OCI-M2 (cell line): ENCODE measurements around the gene FTO.
"Not testable (repeated sequence)": the region's sequence is repeated elsewhere in the genome, so short reads cannot be mapped to it uniquely, and the experiment has no call there.

Experiments used
- DNase-seq: peaks from one replicate; lab custom pipeline; 2025; ENCODE audit not compliant: unreplicated experiment; lab: John Stamatoyannopoulos, UW

FTO gene

DNA sequence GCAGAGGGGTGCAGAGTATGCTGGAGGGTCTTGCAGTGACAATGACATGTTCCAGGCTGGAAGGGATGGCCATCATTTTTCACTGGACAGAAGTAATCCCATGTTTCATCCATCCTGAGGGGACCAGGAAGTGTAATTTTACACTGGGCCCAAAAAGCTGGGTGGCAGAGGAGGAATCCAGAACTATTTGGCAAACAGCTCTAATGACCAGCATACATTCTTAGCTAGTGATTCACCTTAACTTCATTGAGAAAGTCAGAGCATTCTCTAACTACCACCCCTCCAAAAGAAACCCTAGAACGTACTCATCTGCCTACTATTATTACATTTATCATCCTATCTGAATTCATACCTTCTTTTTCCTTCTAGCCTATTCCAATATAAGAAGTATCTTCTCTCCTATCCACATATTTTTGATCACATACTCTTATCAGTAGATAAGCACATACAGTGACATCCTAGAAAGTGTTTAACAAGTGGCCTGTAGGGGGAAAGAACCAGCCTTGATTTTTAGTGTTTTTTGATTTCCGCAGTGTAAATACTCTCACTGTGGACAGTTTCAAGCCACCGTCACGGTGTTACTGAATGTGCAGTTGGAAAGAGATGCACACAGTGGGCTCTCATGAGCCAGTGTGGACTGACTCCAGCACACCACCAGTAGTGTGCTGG lies 118.1 kb downstream of the FTO start:
- no peak for DNase-seq

- DNase-seq = no peak
Measured at GRCh38 chr16:53822936-53823529, 119.1 kb downstream of the FTO start.

DNA sequence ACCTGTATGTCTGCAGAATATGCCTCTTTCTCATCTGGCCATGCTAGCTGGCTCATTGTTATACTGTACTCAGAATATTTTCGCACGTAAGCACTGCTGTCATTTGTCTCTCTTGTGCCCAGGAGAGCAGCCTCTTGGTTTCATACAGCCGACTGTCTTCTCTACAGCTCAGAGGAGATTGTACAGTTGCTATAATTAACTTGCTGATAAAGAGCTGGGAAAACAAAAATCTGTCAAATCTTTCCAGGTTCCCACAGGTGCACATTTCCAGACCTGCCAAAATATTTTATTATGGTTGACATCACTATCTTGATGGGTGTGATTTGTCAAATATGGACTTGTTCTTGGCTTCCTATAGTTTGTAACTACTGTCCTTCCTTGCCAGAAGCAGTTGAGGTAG lies 122.7 kb downstream of the FTO start:
- no peak for DNase-seq

DNA sequence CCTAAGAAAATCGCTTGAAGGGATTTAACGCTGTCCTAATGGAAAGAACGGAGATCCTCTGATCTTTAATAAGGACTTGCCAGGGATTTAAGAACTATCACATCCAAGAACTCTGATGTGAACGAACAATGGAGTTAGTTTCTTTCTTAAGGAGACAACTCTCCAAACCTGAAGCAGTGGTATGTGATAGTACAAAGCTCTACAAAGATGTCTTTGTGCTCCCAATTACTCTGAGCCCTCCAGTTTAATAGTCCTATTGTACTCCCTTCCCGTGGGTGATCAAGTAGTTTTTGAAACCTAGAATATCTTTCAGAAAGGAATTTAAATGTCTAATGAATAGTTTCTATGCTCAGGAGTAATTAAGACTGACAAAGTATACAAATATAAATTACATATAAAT lies 123.8 kb downstream of the FTO start:
- DNase-seq = no peak

DNA sequence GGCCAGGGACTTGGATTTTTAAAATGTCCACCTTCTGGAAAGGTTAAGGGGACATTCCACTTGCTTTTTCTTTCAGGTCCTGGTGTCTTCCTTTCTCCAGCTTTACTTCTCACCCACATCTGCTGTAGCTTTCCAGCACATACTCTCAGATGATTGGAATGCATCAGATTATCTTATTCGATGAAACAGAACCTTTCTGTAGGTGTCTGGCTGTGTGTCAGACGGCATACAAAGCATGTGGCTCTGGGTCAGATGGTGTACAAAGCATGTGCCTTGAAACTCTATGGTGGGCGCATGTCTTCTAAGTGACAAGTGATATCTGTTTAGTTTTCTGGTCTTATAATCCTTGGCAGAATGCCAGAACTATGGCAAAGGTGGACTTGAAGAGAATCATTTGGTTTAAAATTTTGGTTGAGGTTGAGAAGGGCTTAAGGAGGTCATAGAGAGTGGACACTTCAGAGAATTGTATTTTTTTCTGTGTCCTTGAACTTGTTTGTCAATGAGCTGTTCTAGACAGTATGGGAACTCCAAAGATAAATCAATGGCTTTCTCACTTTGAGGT lies 125.3 kb downstream of the FTO start:
- DNase-seq = no peak

DNA sequence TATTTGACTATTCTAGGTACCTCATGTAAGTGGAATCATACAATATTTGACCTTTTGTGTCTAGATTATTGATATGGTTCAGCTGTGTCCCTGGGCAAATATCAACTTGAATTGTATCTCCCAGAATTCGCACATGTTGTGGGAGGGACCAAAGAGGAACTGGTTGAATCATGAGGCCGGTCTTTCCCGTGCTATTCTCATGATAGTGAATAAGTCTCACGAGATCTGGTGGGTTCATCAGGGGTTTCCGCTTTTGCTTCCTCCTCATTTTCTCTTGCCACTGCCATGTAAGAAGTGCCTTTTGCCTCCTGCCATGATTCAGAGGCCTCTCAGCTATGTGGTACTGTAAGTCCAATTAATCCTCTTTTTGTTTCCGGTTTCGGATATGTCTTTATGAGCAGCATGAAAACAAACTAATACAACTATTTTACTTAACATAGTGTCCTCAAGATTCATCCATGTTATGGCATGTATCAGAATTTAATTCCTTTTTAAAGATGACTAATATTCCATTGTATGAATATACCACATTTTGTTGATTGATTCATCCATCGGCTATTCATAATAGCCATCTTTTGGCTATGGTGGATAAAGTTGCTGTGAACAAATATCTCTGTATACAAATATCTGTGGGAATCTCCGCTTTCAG lies 129.1 kb downstream of the FTO start:
- DNase-seq = no peak

DNA sequence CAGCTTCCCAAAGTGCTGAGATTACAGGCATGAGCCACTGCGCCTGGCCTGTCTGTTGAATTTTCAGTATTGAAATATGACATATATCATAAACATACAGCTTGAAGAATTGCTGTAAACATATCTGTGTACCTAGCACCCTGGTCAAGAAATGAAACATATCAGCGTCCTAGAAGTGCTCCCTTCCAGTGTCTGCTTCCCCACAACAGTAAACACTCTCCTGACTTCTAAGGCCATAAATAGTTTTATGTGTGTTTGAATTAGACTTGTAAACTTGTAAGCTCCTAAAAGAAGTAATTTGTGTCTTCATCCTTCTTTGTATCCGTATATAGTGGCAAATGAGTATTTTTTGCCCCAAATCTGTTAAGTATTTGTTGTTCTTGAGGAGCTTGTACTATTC lies 132.2 kb downstream of the FTO start:
- DNase-seq = no peak

- no peak for DNase-seq
Measured at GRCh38 chr16:53836680-53837079, 132.7 kb downstream of the FTO start.

DNA sequence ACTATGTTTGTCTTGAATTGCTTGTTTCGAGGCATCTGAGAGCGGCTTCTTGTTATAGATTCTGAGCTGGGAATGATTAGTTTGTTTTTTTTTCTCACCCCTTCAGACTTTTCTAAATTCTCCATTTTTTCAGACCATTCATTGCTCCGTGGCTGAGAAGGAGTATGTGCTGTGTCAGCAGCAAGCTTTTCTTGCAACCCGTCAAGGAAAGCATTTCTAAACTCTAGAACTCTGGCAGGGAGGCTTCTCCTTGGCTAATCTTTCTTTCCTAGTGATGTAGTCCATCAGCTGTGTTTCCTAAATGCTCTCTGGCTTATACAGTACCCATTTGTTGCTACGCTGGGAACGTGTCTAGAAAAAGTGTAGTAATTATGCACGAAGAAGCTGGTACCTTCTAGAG lies 133.5 kb downstream of the FTO start:
- DNase-seq = no peak

- DNase-seq = no peak
Measured at GRCh38 chr16:53839150-53839549, 135.2 kb downstream of the FTO start.

GRCh38 chr16:53840456-53840855 lies 136.5 kb downstream of the FTO start:
- no peak for DNase-seq

- no peak for DNase-seq
Measured at GRCh38 chr16:53841884-53842283, 137.9 kb downstream of the FTO start.

GRCh38 chr16:53843084-53843483 lies 139.1 kb downstream of the FTO start:
- DNase-seq = no peak

GRCh38 chr16:53844804-53845203 lies 140.8 kb downstream of the FTO start:
- no peak for DNase-seq

- not testable (repeated sequence) for DNase-seq
Measured at GRCh38 chr16:53846549-53846948, 142.6 kb downstream of the FTO start.

GRCh38 chr16:53846971-53847370 lies 143.0 kb downstream of the FTO start:
- DNase-seq = no peak

GRCh38 chr16:53848277-53848942 lies 144.5 kb downstream of the FTO start:
- DNase-seq = no peak

DNA sequence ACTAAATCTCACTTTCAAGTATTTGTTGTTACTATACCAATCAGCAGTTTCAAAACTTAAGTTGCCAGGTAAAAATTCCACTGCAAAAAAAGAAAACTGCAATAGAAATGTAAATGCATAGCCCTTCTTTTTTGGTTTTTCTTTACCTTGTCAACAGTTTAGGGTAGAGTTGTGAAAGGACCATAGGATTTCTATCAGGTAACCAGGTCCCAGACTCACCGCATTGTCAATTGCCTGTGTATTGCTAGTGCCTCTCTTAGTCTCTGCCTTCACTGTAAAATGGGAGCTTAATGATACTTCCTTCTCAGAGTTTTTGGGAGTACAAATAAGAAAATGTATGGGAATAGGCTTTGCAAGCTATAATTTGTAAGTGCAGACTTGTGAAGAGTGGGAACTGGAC lies 145.0 kb downstream of the FTO start:
- DNase-seq = no peak

DNA sequence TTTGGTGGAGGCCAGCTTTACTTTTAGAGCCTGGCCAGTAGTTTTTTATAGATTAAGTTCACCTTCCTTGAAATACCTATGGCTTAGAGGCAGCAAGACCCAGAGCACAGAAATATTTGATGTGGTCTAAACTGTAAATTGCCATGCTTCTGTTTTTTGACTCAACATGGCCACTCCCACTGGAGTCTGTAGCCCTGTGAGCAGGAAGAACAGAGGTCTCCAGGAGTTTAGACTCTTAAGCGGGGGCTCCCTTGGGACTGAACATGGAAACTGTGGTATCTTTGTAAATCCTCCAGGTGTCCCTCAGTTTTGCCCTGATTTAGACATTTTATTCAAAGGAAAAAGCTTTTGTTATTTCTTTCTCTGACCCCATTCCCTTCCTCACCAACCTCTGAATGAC lies 145.6 kb downstream of the FTO start:
- DNase-seq = no peak

GRCh38 chr16:53849994-53850393 lies 146.0 kb downstream of the FTO start:
- DNase-seq = no peak

- no peak for DNase-seq
Measured at GRCh38 chr16:53852678-53853077, 148.7 kb downstream of the FTO start.

DNA sequence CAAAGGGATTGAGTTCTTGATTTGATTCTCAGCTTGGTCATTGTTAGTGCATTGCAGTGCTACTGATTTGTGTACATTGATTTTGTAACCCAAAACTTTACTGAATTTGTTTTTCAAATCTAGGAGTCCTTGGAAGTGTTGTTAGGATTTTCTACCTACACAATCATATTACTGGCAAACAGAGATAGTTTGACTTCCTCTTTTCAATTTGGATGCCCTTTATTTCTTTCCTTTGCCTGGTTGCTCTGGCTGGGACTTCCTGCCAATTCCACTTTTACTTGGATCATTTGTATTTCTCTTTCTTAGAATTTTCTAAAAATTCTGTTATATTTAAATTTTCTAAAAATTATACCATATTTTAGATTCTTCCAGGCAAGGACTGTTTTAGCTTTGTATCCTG lies 151.1 kb downstream of the FTO start:
- no peak for DNase-seq
